Measurements from ENCODE around the gene HOXA11.

The HOXA11 gene

GRCh38 chr7:27185013-27185853 lies at the start of gene HOXA11:
Gene HOXA11 (minus strand): TSS chr7:27185232. CDS start chr7:27185144, 88 bp downstream.
- no peak within 1 kb of the TSS for H3K27ac ChIP-seq
- no peak for TF ChIP-seq CTCF (IDR thresholded peaks at IDR 0.05)
- TF ChIP-seq ZFX (IDR thresholded peaks at IDR 0.05; ENCODE audit: borderline replicate concordance): no peak

GRCh38 chr7:27229448-27229847 lies 44.4 kb upstream of the HOXA11 start:
- TF ChIP-seq ZFX (IDR thresholded peaks at IDR 0.05; ENCODE audit: borderline replicate concordance) (no peak), CTCF (IDR thresholded peaks at IDR 0.05) (no peak)
- H3K27ac ChIP-seq: no peak overlapping the region

GRCh38 chr7:27224983-27225934 lies 40.2 kb upstream of the HOXA11 start:
- H3K27ac ChIP-seq: no peak overlapping the region
- no peak for TF ChIP-seq CTCF (IDR thresholded peaks at IDR 0.05)
- no peak for TF ChIP-seq ZFX (IDR thresholded peaks at IDR 0.05; ENCODE audit: borderline replicate concordance)

DNA sequence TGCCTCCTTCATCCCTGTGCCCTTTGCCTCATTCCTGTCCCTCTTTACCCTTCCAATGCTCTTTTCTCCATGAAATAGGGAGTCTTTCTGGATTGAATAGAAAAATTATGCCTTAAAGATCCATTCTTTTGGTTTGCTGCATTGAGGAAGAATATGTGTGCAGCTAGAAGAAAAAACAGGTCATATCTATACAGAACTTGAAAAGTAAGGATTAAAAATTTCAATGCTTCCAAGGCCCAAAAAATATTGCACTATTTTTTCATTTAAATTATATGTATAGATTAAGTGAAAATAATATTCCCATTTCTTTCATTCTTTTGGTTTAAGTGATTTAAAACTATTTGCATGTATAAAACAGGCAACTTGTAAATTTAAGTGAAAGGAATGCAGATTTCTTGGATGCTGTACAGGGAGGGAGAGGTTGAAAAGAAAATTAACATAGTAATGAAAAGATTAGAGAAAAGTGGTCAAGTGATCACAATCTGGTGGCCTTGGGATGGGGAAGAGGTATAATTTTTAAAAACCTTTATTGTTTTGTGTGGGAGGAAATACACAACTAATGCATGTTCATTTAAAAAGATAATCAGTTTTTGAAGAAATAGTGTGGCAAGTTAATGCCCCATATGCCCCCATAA lies 39.0 kb upstream of the HOXA11 start:
- H3K27ac ChIP-seq: no peak overlapping the region
- TF ChIP-seq CTCF (IDR thresholded peaks at IDR 0.05) (no peak), ZFX (IDR thresholded peaks at IDR 0.05; ENCODE audit: borderline replicate concordance) (no peak)

DNA sequence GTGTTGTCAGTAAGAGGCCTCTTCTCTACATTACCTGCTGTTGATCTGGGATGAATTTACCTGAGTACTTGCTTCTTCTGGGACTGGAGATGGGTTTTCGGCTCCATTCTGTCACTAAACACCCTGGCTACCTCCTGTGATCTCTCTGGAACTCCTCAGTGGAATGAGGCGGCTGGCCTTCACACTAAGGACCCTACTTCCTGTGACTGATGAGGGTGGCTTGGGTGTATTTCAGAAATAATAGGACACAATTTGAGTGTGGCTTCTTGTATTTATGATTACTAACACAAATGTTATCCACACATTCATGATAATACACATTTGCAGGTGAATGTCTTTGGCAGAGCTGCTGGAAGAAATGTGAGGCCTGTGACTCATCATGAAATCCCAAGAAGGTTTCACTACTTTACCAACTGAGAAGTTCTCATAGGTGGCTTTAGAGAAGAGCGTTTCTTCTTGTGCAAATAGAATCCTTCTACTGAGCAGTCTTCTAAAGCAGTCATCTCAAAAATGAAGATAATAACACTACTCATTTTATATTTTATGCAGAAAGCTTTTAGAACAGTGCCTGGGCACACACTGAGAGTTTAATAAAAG lies 36.3 kb upstream of the HOXA11 start:
- no peak overlapping the region for H3K27ac ChIP-seq
- TF ChIP-seq ZFX (IDR thresholded peaks at IDR 0.05; ENCODE audit: borderline replicate concordance): no peak
- no peak for TF ChIP-seq CTCF (IDR thresholded peaks at IDR 0.05)

DNA sequence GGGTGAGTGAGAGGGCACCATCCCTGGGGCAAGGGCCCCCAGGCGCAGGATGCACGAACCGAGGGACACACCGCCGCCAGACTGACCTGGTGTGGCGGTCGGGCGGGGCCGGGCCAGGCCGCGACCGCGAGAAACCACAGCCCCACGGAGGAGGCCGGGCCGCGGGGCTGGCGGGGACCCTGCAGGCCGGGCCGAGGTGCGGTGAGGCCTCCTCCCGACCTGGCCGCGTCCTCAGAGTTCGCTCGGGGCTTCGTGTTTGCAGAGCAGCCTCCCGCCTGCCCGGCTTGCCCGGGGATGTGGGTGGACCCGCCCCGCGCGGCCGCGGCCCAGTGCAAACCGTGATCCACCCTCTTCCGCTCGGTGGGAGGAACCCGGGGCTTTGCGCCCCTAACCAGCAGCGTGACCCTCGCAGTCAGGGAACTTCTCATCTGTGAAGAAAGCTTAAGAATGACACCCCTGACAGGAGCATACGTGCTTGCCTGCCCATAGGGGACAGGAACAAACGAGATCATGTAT lies 35.5 kb upstream of the HOXA11 start:
- H3K27ac ChIP-seq: no peak overlapping the region
- TF ChIP-seq ZFX (IDR thresholded peaks at IDR 0.05; ENCODE audit: borderline replicate concordance) (no peak), CTCF (IDR thresholded peaks at IDR 0.05) (no peak)
